GM19239 (cell line): Measurements from ENCODE around the gene IGIP.

Source experiments
- DNase-seq: peaks from one replicate; pipeline ENCODE4 v3.0.0; 2011; ENCODE audit warnings: low spot score; ENCODE audit not compliant: insufficient read length
- FAIRE-seq: peaks from 2 replicates; lab custom pipeline; 2011; peaks lifted over from hg19 to GRCh38; lab: Jason Lieb, UNC

The IGIP gene

DNA sequence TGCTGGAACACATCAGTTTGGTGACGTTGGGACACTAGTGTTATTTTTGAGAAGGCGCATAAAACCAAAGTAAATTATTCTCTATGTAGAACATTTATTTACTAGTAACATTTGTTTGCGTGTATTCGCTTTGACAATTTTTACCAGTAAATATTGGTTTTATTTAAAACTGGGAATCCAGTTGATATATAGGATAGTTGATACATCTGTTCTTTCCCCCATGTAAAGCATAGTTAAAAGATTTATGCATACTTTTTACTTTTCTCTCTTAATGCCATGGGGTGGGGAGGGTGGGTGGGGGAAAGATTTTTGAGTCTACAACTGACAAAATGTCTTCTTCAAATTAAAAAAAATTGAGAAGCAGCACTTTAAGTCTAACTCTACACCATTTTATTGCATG is at the start of gene IGIP:
Gene IGIP, plus strand, starts transcription at position 301 of the 400 bp plus-strand sequence. CDS start 2,540 bp downstream, outside the sequence.
- DNase-seq (no peak), FAIRE-seq (no peak)

DNA sequence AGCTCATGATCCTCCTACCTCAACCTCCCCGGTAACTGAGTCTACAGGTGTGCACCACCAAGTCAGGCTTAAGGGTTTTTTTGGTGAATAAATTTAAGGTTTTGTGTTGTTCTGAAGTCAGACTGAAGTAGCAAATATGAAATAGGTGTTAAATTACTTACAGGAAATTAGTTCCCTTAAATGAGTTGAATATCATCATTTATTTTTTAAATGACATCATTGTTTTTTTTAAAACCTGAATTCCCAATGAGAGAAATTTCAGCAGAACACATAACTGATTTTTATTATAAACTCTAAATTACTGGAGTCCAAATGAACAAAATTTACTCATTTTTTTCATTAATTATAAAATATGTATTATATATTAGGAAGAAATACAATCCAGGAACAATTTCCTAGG is 49.6 kb upstream of the IGIP start:
- FAIRE-seq (no peak), DNase-seq (no peak)

DNA sequence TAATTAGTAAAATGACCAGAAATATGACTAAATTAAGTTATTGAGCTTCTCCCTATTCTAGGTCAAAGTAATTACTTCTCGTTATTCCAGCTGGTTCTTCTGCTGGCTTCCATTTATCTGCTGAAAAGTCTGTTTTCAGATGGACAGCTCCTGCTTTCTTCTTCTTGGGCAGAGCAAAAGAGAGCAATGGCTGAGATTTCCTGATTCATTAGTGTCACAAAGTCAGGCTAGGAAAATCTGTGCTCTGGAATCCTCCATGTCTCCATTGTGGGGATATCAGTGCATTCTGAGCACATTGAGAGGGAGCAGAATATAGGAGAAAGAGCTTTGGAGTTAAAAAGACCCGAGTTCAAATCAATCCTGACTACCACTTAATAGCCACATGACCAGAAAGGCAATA is 48.9 kb upstream of the IGIP start:
- FAIRE-seq: no peak
- DNase-seq: no peak

DNA sequence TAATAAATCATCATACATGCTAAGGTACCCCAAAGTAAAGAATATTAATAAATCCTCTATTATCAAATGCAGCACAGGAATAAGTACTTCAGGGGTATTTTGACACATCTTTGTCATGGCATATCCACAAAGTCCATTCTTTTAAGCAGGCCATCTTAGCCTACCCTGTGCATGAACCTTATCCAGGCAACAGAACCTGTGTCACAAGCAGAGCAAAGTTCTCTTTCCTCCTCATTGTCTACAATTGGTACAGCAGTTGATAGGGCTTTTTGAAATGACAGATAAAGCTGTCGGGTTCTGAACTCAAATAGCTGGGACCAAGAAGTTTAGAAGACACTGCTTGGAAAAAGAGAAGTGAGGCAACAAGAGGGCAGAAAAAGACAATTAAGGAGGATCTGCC is 42.6 kb upstream of the IGIP start:
- FAIRE-seq: no peak
- no peak for DNase-seq

DNA sequence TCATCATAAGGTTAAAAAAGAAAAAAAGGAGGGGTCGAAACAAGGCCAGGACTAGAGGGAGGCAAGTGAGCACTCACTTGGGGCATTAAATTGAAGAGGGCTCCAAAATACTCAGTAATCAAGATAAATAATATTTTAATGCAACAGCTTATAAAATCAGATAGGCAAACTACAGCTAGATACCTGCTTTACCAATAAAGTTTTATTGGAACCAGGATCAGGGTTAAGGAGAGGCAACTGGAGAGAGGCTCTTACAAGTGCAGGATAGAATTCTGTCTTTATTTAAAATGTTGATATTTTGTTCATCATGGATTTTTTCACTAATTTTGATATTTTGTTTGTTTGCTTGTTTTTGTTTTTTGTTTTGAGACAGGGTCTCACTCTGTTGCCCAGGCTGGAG is 42.1 kb upstream of the IGIP start:
- DNase-seq (no peak), FAIRE-seq (no peak)

DNA sequence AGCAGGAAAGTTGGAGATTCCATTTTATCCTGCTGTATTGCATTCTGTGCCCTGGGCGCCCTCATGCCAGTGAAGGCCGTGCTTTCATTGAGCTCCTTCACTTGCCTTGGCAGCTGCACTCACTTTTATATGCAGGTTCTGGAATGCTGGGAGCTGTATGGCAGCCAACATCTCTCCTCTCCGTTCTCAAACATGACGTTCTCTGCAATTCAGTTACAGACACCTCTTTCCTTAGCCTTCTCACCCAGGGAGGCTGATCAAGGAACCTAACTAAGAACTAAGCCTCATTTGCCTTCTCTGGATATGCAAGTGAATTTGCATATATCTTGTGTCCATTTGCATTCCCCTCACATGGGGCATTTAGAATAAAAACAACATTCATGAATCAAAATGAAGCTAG is 41.2 kb upstream of the IGIP start:
- DNase-seq (no peak), FAIRE-seq (no peak)

DNA sequence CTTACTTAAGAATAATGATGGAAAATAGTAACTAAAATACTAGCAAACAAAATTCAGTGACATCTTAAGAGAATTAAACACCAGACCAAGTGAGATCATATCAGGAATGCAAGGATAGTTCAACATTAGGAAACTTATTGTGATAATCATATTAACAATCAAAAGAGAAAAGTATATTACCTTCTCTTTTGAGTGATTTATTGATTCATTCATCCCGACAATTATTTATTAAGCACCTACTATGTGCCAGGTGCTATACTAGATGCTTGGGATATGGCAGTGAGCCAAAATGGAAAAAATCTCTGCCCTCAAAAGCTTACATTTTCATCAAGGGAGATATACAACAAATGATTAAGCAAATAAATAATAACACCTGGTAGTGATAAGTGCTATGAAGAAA is 35.5 kb upstream of the IGIP start:
- DNase-seq (no peak), FAIRE-seq (no peak)

DNA sequence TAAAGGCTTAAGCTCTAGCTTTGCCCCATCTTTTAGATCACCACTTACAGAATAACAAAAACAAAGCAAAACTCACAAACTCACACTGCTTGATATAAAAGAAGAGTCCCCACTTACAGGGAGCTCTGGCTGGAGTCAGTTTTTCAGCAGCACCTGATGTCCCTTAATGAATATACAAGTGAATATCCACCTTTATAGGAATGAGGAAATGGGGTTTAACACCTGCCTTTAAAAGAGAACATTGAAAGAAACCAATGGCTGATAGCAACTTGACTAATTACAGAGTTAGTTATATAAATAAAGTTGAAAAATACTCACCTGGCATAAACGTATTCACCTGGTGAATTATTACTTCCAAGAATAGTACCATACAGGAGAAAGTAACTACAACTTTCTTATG is 32.6 kb upstream of the IGIP start:
- FAIRE-seq (no peak), DNase-seq (no peak)

DNA sequence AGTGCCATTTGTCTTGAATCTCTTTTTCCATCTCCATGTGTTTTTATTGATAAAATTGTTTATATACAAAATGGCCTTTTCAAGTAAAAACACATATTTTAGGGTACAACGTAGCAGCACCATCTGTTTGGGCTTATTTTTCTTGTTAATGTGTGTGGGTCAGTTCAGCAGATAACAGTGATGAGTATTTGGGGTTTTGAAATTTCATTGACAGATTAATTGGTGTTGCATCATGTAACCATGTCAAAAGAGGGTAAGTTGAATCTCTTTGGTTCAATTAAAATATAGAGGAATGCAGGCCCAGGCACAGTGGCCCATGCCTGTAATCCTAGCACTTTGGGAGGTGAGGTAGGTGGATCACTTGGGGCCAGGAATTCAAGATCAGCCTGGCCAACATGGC is 31.9 kb upstream of the IGIP start:
- no peak for FAIRE-seq
- DNase-seq: no peak

DNA sequence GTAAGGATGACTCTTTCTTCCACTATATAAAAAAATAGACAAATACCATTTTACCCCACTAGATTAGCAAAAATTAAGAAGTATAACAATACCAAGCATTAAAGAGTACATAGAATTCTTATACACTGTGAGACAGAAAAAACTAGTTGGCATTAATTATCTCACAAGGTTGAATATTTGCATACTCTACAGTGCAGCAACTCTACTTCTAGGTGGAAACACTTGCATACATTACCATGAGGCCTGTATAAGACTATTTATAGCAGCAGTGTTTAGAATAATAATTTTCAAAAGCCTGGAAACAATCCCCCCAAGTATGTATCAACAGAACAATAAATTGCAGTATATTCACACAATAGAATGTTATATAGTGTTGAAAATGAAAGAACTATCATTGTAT is 30.8 kb upstream of the IGIP start:
- no peak for FAIRE-seq
- DNase-seq: no peak

DNA sequence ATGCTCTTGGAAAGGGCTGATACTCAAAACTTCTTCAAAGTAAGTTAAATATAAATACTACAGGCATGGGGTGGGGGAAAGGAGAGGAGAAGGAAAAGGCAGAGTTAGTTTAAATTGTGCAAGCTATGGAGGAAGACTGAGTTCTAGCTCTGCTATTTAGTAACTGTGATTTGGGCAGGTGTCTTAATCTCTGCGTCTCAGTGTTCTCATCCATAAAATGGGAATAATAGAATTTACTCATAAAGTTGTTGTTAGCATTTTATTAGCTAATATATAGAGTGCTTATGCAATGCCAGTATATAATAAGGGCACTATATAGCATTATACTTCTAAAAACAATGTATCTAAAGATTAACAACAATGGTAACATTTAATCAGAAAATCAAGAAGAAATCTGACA is 24.6 kb upstream of the IGIP start:
- DNase-seq (no peak), FAIRE-seq (peak; percentile 37)

DNA sequence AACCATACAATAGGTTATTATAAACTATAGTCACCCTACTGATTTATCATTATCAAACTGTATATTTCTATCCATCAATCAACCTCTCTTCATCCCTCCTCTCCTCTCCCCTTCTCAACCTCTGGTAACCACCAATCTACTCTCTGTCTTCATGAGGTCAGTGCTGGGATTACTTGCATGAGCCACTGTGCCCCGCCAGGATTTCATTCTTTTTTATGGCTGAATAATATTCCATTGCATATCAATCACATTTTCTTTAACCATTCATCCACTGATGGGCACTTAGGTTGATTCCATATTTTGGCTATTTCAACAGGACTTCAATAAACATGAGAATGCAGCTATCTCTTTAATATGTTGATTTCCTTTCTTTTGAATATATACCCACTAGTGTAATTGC is 22.6 kb upstream of the IGIP start:
- no peak for FAIRE-seq
- DNase-seq: no peak

DNA sequence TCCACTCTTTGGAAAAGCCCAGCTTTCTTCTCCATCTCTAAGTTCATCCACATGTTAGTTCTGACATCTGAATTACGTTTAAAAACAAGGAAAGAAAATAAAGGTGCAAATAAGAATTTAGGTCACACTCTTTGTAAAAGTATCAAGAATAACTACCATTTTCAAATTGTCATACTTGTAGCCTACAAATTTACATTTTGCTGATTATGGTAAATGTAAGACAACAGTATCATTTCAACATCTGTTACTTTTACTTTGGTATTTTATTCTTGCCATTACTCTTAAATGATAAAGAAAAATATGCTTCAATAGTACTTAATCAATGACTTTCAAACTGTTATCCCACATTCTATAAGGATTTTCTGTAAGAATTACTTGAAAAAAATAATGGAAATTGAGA is 21.6 kb upstream of the IGIP start:
- FAIRE-seq (no peak), DNase-seq (no peak)

DNA sequence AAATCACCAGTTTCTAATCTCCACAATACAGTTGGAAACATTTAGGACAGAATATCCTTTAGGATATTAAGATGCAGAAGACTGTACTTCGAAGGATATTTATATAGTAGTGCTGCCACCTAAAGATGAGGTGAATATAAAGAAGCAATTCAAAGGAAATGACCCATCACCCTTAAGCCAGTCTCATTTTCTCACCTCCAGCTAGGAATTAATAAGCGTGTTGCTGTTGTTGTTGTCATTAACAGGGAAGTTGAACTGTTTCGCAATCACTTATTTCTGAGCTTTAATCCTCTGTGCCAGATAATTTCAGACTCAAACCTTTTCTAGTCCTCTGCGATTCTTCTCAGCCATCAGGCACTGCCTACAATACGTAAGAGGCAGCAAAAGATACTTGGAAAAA is 19.6 kb upstream of the IGIP start:
- DNase-seq (no peak), FAIRE-seq (no peak)

DNA sequence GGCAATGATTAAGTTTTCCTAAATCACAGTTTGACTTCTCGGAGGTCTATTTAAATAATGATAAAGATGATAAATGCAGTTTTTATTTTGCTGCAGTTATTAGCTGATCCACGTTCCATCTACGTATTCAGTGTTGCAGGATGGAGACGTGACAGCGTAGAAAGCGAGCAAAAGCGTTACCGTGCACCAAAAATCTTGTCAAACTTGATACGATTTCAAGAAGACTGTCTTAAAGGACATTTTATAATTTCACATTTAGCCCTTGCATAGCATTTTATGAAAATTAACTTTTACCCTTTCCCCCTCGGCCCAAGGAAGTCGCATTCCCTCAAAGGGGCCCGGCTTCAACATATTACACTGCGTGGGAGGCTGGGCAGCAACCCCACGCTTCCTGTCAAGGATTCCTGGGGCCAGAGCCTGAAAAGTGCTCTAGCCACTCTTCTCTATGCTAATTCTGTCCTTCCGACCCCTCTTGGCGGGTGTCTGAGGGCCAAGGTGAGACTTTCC is 18.9 kb upstream of the IGIP start:
- FAIRE-seq (no peak), DNase-seq (no peak)

DNA sequence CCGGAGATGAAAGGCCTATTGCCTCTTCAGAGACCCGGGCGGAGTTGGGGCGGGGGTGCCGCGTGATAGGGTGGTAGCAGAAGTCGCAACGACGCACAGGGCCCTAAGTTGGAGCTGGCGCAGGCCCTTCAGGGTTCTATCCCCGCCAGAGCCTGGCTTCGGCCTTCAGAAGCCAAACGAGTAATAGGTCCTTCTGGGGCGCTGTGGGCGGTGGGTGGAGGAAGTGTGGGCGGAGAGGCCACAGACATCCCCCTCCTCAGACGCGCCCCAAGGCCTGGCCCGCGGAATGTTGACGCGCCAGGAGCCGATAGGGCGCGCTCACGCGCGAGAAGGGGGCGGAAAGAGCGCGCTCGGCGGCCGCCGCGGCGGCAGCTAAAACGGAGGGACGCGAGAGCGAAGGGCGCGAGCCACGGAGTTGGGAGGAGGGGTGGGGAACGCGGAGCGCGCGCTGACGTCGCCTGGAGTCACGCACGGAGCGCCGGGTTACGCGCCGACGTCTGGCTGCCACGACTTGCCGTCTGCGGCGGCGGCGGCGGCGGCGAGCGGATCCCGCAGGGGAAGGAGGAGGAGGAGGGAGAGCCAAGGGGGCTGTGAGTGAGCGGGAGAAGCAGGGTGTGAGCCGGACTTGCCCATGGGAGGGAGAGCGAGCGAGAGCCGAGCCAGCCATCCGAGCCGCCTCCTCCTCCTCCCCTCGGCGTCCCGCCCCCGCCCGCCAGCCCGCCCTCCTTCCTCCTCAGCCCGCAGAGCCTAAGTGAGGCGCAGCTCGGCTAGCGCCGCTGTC is 18.2 kb upstream of the IGIP start:
- DNase-seq (peak; percentile 81), FAIRE-seq (peak; percentile 84)

DNA sequence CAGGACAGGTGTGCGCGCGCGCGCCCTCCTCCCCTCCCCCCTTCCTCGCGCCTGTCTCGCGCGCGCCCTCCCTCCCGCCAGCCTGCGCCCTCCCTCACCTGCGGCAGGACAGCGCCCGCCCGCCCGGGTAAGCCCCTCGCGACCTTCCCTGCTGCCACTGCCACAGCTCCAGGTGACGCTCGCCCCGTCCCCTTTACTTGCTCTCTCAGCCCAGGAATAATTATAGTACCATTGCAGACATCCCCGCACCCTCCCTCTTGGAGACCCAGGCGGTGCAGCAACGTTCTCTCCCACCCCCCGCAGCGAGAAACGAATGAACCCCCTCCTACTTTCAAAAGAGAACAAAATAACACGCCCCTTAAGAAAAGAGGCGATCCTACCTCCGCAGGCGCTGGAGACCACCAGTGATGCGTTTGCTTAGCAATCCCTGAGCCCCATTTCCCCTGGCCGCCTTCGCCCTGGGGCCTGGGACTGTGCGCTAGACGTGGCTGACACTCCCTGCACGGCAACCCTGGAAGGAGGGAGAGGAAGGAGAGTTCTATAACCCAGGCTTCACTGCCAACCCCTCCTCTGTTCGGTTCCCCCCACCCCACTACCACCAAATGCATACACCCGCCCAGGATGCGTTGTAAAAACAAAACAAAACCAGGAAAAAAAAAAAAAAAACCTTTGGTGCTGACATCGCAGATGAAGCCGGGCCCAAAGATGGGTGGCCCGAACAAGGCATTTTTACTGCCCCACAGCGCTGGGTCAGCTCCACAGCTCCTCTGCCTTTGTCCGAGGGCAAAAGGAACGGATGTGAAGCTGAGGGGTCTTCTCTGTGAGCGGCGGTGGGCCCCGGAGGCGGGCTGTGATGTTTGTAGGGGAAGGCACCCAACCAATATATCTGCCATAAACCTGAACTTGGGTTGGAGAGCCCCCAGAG is 17.4 kb upstream of the IGIP start:
- DNase-seq: no peak
- FAIRE-seq: peak; percentile 11

DNA sequence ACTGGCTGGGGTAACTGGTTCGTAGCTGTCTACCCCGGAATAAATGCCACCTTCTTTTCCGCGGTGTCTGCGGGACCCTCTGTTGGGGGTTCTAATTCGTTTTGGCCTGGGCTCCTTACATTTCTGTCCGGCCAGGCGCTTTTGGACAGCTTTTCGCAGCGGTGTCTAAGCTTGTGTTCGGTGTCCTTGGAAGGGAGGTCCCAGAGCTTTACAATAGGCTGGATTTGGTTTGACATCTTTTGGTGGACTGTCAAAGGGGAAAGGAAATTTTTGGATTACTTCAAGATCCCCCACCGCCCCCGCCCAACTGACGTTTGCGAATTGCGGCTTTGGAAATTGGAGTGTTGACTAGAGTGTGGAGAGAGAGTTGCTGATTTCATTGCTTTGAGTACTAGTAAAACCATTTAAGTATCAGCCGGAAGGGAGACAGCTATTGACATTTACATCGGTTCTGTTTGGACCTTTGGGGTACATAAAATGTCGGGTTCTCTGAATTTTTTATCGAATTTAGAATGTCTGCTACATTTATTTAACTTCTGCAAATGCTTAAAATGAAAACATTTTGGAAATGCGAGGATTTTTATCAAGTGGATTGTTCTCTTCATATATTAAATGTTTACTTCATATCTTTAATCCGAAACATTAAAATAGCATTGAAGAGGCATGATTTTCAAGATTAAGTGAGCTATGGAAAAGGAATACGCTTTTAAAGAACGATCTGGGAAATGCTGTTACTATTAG is 16.5 kb upstream of the IGIP start:
- no peak for FAIRE-seq

DNA sequence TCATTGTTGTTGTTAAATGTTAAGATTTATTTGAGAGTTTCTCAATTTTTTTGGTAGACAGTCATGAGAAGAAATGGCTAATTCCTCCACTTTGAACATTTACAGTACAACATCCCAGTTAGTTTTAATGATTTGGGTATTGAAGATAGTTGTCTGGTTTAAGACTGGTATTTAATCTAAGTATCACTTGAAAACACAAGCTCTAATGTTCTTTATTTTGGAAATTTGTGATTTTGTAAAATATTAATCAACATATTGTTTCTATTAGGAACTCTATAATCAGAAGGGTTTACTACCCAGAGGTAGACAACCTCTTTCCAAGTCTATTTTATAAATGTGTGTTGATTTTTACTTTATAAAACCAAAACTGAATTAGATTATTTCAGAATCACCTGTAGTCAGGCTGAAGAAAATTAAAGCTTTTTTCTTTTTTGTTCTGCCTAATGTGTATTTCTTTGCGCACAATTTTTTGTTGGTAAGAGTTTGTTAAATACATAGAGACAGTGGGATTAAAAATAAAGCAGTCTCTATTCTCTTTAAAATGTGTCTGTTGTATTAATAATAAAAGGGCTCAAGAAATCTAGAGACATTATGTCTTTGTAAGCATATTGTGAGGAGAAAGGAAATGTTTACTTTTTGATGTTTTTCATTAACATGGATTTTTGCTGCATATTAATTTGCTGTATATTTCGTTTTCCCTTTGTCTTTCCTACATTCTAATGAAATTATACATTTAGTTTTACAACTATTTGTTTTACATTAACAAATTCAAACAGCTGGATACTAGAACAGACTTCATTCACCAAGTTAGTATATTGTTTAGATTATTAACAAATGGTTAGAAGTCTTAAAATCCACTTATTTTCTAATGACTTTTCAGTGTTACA is 15.7 kb upstream of the IGIP start:
- no peak for FAIRE-seq
- DNase-seq: no peak

More for the DNA sequence above, 16.5 kb upstream of the IGIP start:
- no peak for DNase-seq

DNA sequence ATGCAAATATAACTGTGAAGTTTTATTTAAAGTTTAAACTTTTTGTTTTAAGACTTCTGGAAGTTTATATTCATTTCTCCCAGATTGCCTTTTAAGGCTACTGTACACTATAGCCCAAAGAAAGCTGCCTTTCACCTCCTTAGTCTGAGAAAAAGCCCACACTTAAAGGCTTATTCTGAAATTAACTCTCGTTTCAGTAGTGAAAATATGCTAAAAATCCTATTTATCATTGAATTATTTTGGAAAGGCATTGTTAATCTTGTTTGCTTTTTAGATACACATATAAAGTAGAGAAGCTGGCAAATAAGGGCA is 15.1 kb upstream of the IGIP start:
- no peak for FAIRE-seq

More for the DNA sequence above, 15.1 kb upstream of the IGIP start:
- DNase-seq: no peak
